Activated naive CD8-positive, alpha-beta T cell treated with anti-CD3 and anti-CD28 coated beads for 36 hours (primary cell): ENCODE data around the gene CCDC144A. TPM values are rescaled to one million over a fixed set of nuclear protein-coding genes. Genes with fewer than 3 reads are reported as not detected.
"Not testable (repeated sequence)": the region's sequence is repeated elsewhere in the genome, so short reads cannot be mapped to it uniquely, and the experiment has no call there.

Experiments used
- DNase-seq: peaks from one replicate; pipeline ENCODE4 v3.0.0; 2021
- H3K27ac Mint-ChIP-seq: one replicate; pipeline ENCODE4 v1.8.0; 2022; ENCODE audit warnings: mild to moderate bottlenecking, moderate library complexity, mixed read lengths
- H3K27me3 Mint-ChIP-seq: one replicate; pipeline ENCODE4 v1.8.0; 2022; ENCODE audit warnings: mild to moderate bottlenecking, mixed read lengths
- H3K36me3 Mint-ChIP-seq: one replicate; pipeline ENCODE4 v1.8.0; 2021; ENCODE audit warnings: mild to moderate bottlenecking, mixed read lengths
- H3K4me1 Mint-ChIP-seq: one replicate; pipeline ENCODE4 v1.8.0; 2021; ENCODE audit warnings: mixed read lengths
- H3K4me3 Mint-ChIP-seq: one replicate; pipeline ENCODE4 v1.8.0; 2022; ENCODE audit warnings: mild to moderate bottlenecking, moderate library complexity, mixed read lengths
- H3K9me3 Mint-ChIP-seq: one replicate; pipeline ENCODE4 v1.8.0; 2022; ENCODE audit warnings: mixed read lengths
- total RNA-seq, 2 experiments: library from RNA; stranded (reverse); gene quantifications; one replicate each; pipeline ENCODE4 v1.2.3, GENCODE V29; 2021

The CCDC144A gene
- total RNA-seq, 2 experiments from 2014 or later: 2.0 to 2.1 TPM

- H3K36me3 Mint-ChIP-seq, H3K4me1 Mint-ChIP-seq, H3K4me3 Mint-ChIP-seq, H3K9me3 Mint-ChIP-seq, H3K27ac Mint-ChIP-seq, DNase-seq: not testable (repeated sequence)
- H3K27me3 Mint-ChIP-seq: peaks cover 43% of the 10 kb centered on the region
Measured at GRCh38 chr17:16687151-16687550, 2.9 kb upstream of the CCDC144A start.

- H3K4me3 Mint-ChIP-seq: peak overlapping the region; percentile 70
- H3K36me3 Mint-ChIP-seq, H3K9me3 Mint-ChIP-seq, H3K4me1 Mint-ChIP-seq, DNase-seq: not testable (repeated sequence)
- peaks cover 14% of the 10 kb centered on the region for H3K27me3 Mint-ChIP-seq
- peak overlapping the region; percentile 69 for H3K27ac Mint-ChIP-seq
Measured at GRCh38 chr17:16690447-16690846, 406 bp downstream of the CCDC144A start.

DNA sequence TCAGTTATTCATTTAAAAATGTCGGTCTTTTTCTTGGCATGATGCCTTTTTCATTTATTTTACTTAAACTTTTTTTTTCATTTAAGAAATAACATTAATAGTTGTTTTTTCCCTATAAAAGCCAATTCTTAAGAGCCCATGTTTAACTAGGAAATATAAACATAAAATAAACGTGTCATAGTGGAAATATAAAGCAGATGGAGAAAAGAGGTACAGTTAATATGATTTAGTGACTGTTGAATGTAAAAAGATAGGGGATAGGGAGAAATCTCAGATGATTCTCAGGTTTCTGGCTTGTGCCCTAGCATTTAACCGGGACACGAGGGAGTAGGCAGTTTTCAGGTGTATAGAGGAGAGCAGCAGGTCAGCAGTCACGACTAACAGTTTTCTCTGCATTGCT is 7.6 kb downstream of the CCDC144A start:
- not testable (repeated sequence) for H3K36me3 Mint-ChIP-seq, H3K9me3 Mint-ChIP-seq, H3K4me1 Mint-ChIP-seq

DNA sequence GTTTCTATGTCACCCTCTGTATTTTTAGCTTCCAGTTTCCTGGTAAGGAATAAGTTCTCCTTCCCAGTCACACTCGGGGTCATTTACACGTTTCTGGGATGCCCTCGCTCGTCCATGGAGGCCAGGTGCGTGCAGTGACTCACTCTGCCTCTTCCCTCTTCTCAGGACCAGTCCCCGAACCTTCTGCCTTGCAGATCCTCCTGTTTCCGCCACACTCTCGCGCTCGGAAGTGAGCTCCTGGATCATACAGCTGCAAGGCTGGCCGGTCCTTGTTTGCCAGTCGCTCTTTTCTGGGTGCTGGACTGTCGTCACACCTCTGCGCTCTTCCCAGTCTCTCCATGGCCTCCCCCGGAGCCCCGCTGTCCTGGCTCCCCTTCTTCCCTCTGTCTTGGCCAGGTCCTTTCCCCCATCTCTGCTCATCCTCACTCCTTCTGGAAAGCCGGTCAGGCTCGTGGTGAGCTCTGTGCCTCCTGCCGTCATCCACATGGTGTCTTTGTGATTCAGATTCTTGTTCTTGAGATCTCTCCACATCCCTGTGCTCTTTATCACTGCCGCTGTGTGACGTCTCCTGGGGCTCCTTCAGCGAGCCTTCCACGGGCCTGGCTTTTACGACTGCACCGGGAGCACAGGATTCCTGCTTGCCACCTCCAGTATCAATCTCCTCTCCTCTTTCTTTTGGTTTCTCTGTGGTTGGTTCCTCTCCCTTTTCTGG is 55.6 kb downstream of the CCDC144A start:
- H3K27ac Mint-ChIP-seq, DNase-seq, H3K4me1 Mint-ChIP-seq, H3K9me3 Mint-ChIP-seq, H3K36me3 Mint-ChIP-seq: not testable (repeated sequence)
- Mint-ChIP-seq H3K4me3 (peak overlapping the region; percentile 53), H3K27me3 (peaks cover 54% of the 10 kb centered on the region)

More for the DNA sequence above, 7.6 kb downstream of the CCDC144A start:
- not testable (repeated sequence) for DNase-seq, H3K4me3 Mint-ChIP-seq, H3K27ac Mint-ChIP-seq, H3K27me3 Mint-ChIP-seq

GRCh38 chr17:16746571-16746970 is 56.5 kb downstream of the CCDC144A start:
- DNase-seq, H3K9me3 Mint-ChIP-seq, H3K4me3 Mint-ChIP-seq, H3K4me1 Mint-ChIP-seq, H3K27ac Mint-ChIP-seq, H3K36me3 Mint-ChIP-seq: not testable (repeated sequence)
- peaks cover 62% of the 10 kb centered on the region for H3K27me3 Mint-ChIP-seq

DNA sequence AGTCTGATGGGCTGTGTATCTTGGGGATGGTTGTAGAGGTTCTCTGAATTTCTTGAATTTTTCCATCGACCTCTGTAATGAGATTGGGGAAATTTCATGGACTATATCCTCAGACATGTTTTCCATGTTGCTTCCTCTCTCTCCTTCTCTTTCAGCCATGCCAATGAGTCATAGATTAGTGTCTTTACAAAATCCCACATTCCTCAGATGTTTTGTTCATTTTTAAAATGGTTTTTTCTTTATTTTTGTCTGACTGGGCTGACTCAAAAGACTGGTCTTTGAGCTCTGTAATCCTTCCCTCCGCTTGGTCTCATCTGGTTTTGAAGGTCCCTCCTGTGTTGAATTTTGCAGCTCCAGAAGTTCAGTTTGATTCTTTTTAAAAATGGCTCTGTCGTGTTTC is 60.5 kb downstream of the CCDC144A start:
- H3K27ac Mint-ChIP-seq, H3K9me3 Mint-ChIP-seq: not testable (repeated sequence)

DNA sequence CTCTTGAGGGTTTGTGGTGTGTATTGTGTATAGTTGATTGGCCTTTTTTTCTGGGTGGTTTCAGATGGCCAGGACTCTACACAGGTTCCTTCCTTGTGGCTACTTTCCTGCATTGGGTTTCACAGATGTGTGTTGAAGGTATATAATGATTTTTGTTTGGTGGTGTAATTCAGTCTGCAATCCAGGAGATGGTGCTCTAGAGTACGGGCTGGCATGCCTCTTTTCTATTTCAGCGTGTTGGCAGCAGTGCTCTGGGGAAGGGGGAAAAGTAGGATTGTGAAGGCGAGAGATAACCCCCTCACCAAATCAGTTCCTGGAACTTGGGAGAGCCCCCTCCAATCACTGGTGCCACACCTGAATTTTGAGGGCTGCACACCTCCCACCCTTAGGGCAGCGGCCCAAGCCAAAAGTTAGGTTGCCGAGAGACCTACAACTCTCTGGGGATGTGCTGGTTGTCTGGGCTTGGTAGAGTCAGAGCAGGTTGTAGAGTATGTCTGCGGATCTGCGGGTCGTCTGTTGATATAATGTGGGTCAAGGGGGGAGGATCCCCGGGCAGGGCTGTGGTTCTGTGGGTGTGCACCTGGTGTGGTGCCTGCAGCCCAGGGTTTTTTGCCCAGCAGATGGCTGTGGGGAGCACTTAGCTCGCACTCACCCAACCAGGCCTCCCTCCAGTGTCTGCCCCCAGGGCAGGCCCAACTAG is 61.3 kb downstream of the CCDC144A start:
- not testable (repeated sequence) for H3K4me1 Mint-ChIP-seq, H3K9me3 Mint-ChIP-seq, H3K36me3 Mint-ChIP-seq, H3K4me3 Mint-ChIP-seq, H3K27ac Mint-ChIP-seq, DNase-seq
- peaks cover 36% of the 10 kb centered on the region for H3K27me3 Mint-ChIP-seq

More for the DNA sequence above, 60.5 kb downstream of the CCDC144A start:
- H3K4me1 Mint-ChIP-seq, H3K36me3 Mint-ChIP-seq, DNase-seq, H3K4me3 Mint-ChIP-seq: not testable (repeated sequence)
- peaks cover 45% of the 10 kb centered on the region for H3K27me3 Mint-ChIP-seq

DNA sequence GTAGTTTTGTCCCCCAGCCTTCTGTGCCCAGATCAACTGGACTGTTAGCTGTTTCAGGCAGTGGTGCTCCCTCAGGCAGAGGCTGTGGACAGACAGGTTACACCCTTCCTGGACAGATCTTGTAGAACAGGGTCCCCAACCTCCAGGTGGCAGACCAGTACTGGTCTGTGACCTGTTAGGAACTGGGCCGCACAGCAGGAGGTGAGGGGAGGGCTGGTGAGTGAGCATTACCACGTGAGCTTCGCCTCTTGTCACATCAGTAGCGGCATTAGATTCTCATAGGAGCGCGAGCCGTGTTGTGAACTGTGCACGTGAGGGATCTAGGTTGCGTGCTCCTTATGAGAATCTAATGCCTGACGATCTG is 61.9 kb downstream of the CCDC144A start:
- peaks cover 33% of the 10 kb centered on the region for H3K27me3 Mint-ChIP-seq
- H3K9me3 Mint-ChIP-seq, H3K36me3 Mint-ChIP-seq: not testable (repeated sequence)

GRCh38 chr17:16757520-16757919 is 67.5 kb downstream of the CCDC144A start:
- H3K27ac Mint-ChIP-seq, H3K27me3 Mint-ChIP-seq, H3K9me3 Mint-ChIP-seq, H3K36me3 Mint-ChIP-seq, H3K4me1 Mint-ChIP-seq, DNase-seq, H3K4me3 Mint-ChIP-seq: not testable (repeated sequence)

More for the DNA sequence above, 61.9 kb downstream of the CCDC144A start:
- not testable (repeated sequence) for H3K4me3 Mint-ChIP-seq, H3K27ac Mint-ChIP-seq, H3K4me1 Mint-ChIP-seq, DNase-seq

GRCh38 chr17:16758177-16758576 is 68.1 kb downstream of the CCDC144A start:
- not testable (repeated sequence) for H3K27ac Mint-ChIP-seq, DNase-seq, H3K27me3 Mint-ChIP-seq, H3K4me3 Mint-ChIP-seq, H3K36me3 Mint-ChIP-seq, H3K4me1 Mint-ChIP-seq, H3K9me3 Mint-ChIP-seq

DNA sequence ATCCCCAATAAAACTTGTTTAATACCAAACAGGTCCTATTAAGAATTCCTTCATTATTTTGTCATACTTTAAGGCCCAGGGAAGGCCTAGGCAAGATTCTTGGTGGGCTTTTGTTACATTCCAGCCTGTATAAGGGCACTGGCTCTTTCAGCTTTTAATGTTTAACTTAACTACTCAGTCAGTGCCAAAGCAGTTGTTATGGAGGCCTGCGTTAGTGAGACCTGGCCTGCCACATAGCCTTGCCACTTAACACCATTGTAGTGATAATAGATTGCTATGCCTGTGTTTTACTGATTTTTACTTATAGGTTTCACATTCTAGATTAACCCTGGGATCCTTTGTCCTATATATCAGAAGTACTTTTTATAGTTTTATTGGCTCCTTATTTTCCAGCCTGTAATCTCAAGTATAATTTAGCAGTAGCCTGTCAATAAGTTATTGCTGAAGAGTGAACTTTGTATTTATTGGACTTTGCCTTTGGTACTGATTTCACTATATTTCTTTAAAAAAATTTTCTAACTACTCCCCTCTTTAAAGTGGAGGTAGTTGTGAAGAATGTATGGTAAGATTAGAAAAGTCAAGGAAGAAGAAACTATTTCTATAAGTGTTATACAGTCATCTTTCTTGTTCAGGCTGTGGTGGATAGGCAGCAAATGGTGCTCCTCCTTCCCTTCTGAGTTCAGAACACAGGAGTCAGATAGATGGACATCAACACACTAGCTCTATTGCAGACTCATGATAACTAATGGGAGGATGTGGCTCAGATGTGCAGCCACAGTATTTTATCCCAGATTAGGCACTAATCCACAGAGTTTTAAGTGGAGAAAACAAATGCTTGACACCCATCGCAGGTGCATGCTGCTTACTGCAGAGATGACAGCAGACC is 78.5 kb downstream of the CCDC144A start:
- H3K27ac Mint-ChIP-seq, H3K27me3 Mint-ChIP-seq, DNase-seq, H3K4me3 Mint-ChIP-seq, H3K9me3 Mint-ChIP-seq, H3K4me1 Mint-ChIP-seq, H3K36me3 Mint-ChIP-seq: not testable (repeated sequence)

DNA sequence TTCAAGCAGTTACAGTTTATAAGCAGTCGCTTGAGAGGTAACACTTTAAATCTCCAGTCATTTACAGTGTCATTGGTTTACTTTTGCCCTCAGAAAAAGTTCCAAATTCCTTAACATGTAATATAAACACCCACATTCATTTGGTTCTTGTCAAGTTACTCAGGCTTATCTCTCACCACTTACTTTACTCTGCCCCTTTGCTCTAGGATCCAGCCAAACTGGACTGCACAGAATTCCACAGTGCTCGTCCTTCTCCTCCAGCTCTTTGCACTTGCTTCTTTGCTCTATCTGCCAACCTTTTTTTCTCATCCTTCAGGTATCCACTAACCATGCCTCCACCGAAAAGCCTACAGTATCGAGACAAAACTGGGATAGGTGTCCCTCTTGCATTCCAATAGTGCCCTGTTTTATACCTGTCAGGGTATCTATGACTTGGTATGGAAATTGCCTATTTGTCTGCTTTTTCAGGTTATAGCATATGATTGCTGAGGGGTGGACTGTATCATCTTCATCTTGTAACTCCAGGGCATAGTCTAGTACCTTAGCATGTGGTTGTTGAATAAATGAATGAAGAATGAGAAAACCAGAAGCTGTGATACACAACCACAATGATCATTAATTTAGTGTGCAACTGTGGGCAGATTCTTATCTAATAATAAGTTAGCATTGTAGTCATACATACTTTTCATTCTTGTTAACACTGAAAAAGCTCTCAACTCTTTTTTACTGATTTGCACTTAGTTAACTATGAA is 82.5 kb downstream of the CCDC144A start:
- H3K36me3 Mint-ChIP-seq: not testable (repeated sequence)

GRCh38 chr17:16773146-16773522 is 83.1 kb downstream of the CCDC144A start:
- not testable (repeated sequence) for H3K4me3 Mint-ChIP-seq, H3K9me3 Mint-ChIP-seq, DNase-seq, H3K4me1 Mint-ChIP-seq, H3K36me3 Mint-ChIP-seq, H3K27me3 Mint-ChIP-seq, H3K27ac Mint-ChIP-seq

More for the DNA sequence above, 82.5 kb downstream of the CCDC144A start:
- not testable (repeated sequence) for H3K9me3 Mint-ChIP-seq, H3K27me3 Mint-ChIP-seq, H3K27ac Mint-ChIP-seq, H3K4me3 Mint-ChIP-seq, H3K4me1 Mint-ChIP-seq, DNase-seq

- DNase-seq, H3K4me3 Mint-ChIP-seq, H3K9me3 Mint-ChIP-seq, H3K27ac Mint-ChIP-seq, H3K36me3 Mint-ChIP-seq, H3K4me1 Mint-ChIP-seq, H3K27me3 Mint-ChIP-seq: not testable (repeated sequence)
Measured at GRCh38 chr17:16787851-16788250, 97.8 kb downstream of the CCDC144A start.
